ENCODE measurements around the gene PPA2.
"Not testable (repeated sequence)": the region's sequence is repeated elsewhere in the genome, so short reads cannot be mapped to it uniquely, and the experiment has no call there.

Gene PPA2

GRCh38 chr4:105458541-105458940 lies 15.3 kb downstream of the PPA2 start:
- DNase-seq = not testable (repeated sequence)

- no peak for DNase-seq
Observed at GRCh38 chr4:105458001-105458400, 15.9 kb downstream of the PPA2 start.

DNA sequence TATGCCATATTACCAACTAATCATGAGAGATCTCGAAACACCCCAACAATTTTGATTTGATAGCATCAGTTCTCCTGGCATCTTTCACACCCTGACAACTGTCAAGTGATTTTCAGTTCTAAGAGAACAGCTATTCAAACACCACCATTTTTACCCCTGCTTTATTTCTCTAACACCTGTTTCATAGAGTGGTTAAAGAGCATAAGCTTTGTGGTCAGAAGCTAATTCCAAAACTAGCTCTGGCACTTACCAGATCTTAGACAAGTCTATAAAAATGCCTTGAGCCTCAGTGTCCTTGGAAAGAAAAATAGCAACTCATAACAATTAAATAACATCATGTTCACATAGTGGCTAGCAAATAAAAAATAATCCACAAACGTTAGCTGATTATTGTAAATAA lies 17.9 kb downstream of the PPA2 start:
- DNase-seq = no peak

DNA sequence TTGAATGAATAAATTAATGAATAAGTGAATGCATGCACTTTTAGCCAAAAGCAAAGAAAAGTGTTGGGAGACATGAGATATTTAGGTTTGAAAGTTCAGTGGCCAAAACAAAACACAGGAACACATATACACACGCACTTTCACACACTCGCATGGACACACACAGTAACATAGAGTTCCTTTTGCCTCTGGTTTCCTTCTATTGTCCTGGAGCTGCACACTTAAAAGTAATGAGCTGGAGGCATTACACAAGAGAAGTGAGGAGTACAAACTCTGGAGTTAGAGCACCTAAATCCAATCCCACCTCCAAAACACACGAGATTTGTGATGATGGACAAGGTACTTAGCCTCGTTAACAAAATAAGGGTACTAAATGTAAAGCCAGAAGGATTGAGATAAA lies 18.7 kb downstream of the PPA2 start:
- no peak for DNase-seq

- DNase-seq = no peak
Observed at GRCh38 chr4:105453550-105454205, 20.2 kb downstream of the PPA2 start.

- DNase-seq = no peak
Observed at GRCh38 chr4:105451346-105451745, 22.5 kb downstream of the PPA2 start.

GRCh38 chr4:105440890-105441289 lies 33.0 kb downstream of the PPA2 start:
- no peak for DNase-seq

- DNase-seq = no peak
Observed at GRCh38 chr4:105437637-105438036, 36.2 kb downstream of the PPA2 start.

DNA sequence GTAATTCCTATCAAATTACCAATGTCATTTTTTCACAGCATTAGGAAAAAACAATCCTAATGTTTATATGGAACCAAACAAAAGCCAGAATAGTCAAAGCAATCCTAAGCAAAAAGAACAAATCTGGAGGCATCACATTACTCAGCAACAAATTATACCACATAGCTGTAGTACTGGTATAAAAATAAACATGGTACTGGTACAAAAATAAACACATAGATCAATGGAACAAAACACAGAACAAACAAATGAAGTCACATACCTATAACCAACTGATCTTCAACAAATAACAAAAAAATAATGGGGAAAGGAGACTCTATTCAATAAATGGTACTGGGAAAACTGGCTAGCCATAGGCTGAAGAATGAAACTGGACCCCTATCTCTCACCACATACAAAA lies 37.4 kb downstream of the PPA2 start:
- no peak for DNase-seq

- no peak for DNase-seq
Observed at GRCh38 chr4:105434940-105435339, 38.9 kb downstream of the PPA2 start.

- no peak for DNase-seq
Observed at GRCh38 chr4:105433421-105433820, 40.4 kb downstream of the PPA2 start.

DNA sequence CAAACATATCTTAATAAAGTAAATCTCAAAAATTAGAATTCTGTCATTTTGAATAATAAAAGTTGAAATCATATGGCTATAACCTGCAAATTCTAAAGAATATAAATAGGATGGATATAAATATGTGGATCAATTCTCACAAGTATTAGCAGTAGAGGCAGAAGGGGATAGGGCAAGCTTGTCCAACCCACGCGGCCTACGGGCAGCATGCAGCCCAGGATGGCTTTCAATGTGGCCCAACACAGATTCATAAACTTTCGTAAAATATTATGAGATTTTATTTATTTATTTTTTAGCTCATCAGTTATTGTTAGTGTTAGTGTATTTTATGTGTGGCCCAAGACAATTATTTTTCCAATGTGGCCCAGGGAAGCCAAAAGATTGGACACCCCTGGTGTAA lies 41.4 kb downstream of the PPA2 start:
- DNase-seq = no peak

GRCh38 chr4:105430811-105431210 lies 43.1 kb downstream of the PPA2 start:
- DNase-seq = no peak

DNA sequence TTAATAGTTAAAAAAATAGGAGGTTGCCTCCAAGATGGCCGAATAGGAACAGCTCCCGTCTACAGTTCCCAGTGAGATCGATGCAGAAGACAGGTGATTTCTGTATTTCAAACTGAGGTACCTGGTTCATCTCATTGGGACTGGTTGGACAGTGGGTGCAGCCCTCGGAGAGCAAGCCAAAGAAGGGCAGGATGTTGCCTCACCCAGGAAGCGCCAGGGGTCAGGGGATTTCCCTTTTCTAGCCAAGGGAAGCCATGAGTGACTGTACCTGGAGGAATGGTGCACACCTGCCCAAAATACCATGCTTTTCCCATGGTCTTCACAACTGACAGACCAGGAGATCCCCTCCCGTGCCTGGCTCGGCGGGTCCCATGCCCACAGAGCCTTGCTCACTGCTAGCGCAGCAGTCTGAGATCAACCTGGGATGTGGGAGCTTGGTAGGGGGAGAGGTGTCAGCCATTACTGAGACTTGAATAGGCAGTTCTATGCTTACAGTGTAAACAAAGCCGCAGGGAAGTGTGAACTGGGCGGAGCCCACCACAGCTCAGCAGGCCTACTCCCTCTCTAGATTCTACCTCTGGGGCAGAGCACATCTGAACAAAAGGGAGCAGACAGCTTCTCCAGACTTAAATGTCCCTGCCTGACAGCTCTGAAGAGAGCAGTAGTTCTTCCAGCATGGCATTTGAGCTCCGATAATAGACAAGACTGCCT lies 47.5 kb downstream of the PPA2 start:
- DNase-seq = no peak

- DNase-seq = no peak
Observed at GRCh38 chr4:105422207-105422920, 51.5 kb downstream of the PPA2 start.

DNA sequence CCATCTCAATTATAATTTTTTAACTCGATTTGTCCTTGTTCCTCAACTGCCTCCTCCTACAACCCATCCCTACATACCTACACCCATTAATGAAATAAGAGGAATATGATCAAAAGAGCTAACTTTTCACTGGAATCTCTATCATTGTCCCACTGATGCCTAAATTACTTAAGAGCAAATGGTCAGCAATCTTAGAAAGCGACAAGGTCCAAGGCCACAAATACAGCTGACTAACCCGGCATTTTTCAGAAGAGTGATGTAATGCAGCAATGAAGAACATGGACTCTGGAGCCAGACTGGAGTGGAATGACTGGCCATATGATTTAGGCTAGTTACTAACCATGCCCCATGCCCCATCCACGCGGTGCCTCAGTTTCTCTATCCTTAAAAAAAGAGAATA lies 56.2 kb downstream of the PPA2 start:
- no peak for DNase-seq

DNA sequence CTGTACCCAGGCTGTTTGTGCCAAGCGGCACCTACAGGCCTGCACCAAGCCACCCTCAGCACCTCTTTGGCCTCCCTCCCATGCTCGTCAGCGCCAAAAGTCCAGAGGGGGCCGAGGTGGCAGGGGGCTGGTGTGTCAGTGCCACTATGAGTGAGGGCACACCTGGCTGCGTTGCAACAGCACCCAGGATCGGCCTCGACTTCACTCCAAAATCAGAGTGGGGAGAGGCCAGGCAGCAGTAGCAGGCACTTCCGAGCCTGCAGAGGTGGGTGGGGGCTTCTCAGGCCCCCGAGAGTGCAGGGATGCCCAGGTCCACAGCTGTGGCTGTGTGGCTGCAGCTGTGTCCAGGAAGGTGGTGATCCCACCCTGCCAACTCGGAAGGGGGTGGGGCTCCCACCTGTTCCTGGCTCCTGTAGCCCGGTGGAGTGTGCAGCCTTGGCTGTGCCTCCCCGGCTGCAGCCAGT lies 58.5 kb downstream of the PPA2 start:
- no peak for DNase-seq

GRCh38 chr4:105414316-105414715 lies 59.5 kb downstream of the PPA2 start:
- DNase-seq = no peak

DNA sequence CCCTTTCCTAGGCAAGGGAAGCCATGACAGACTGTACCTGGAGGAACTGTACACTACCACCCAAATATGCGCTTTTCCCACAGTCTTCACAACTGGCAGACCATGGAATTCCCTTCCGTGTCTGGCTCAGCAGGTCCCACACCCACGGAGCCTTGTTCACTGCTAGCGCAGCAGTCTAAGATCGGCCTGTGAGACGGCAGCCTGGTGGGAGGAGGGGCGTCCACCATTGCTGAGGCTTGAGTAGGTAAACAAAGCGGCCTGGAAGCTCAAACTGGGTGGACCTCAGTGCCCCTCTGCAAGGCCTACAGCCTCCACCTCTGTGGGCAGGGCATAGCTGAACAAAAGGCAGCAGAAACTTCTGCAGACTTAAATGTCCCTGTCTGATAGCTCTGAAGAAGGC lies 64.7 kb downstream of the PPA2 start:
- not testable (repeated sequence) for DNase-seq

- DNase-seq = no peak
Observed at GRCh38 chr4:105400901-105401677, 72.8 kb downstream of the PPA2 start.

DNA sequence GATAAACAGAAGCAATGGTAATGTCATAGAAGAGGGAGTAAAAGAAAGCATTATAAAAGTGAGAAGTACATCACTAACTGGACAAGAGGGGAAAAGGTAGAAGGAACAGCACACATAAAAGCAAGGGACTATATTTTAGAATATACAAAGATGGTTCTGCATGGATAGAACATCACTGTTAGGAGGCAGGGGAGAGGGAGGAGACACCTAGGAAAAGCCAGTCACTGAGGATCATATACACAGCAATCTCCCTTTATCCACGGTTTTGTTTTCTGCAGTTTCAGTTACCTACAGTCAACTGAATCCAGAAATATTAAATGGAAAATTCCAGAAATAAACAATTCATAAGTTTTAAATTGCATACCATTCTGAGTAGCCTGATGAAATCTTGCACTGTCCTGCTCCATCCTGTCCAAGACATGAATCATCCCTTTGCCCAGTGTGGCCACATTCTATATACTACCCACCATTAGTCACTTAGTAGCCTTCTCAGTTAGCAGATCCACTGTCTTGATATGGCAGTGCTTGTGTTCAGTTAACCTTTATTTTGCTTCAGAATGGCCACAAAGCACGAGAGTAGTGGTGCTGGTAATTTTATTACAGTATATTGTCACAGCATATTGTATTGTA lies 74.2 kb downstream of the PPA2 start:
- no peak for DNase-seq

DNA sequence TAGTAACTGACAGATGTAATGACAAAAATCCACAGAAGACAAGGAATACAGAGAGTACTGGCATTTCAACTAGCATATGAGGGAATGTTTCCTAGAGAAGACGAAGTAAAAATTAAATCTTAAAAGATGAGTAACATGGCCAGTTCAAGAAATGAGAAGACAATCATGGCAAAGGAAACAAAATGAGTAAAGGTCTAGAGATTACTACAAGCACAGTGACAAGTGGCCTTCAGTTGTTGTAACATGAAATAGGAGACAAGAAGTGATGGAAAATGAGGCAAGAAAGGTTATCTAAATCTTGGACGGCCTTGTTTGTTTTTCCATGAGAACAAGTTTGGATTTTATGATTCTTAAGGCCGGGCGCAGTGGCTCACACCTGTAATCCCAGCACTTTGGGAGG lies 81.0 kb downstream of the PPA2 start:
- no peak for DNase-seq

- no peak for DNase-seq
Observed at GRCh38 chr4:105389167-105389566, 84.7 kb downstream of the PPA2 start.
